Measurements from ENCODE around the gene CNDP1.

DNA sequence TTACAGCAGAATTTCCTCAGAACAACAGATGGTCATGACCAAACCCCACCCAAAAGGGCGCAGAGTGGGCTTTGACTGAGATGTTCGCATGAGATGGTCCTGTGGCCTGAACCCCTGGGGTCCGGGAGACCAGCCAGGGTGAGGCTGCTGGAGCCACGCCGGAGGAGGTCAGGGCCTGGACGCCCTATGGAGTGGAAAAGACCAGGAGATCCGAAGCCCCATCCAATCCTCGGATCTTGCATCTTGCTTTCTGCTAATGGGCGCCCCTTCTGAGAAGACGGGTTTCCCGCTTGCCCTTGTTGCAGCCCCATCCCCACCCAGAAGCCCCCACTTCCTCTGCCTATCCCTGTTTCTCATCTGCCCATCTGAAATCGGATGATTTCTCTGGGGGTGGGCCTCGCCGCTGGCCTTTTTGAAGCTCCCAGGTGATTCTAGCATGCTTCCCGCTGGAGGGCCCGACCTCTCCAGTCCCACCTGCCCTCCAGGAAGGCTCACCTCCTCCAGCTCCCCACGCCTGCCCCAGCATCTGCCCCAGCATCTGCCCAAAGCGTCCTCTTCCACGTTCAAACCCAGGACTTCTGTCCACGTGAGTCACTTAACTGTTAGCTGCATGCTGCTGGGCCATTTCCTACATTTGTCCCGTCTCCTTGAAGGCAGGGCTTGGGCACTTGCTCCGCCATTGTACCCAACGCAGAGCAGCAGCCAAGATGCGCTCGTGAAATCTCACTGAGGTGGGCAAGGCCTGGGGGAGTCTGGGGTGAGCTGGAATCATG lies 4.3 kb upstream of the CNDP1 start:
- TF ChIP-seq, protein P1, sequence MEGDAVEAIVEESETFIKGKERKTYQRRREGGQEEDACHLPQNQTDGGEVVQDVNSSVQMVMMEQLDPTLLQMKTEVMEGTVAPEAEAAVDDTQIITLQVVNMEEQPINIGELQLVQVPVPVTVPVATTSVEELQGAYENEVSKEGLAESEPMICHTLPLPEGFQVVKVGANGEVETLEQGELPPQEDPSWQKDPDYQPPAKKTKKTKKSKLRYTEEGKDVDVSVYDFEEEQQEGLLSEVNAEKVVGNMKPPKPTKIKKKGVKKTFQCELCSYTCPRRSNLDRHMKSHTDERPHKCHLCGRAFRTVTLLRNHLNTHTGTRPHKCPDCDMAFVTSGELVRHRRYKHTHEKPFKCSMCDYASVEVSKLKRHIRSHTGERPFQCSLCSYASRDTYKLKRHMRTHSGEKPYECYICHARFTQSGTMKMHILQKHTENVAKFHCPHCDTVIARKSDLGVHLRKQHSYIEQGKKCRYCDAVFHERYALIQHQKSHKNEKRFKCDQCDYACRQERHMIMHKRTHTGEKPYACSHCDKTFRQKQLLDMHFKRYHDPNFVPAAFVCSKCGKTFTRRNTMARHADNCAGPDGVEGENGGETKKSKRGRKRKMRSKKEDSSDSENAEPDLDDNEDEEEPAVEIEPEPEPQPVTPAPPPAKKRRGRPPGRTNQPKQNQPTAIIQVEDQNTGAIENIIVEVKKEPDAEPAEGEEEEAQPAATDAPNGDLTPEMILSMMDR (IDR thresholded peaks at IDR 0.05), result no peak
- no peak for TF ChIP-seq POLR2AphosphoS5 (IDR thresholded peaks at IDR 0.05; ENCODE audit: low read depth, low read length)
- no peak for TF ChIP-seq JUND (IDR thresholded peaks at IDR 0.05)
- no peak for TF ChIP-seq YY1 (IDR thresholded peaks at IDR 0.05; ENCODE audit: low read depth)
